CD4-positive, alpha-beta memory T cell (primary cell): Measurements from ENCODE around the gene KLF17. TPM values are rescaled to one million over a fixed set of nuclear protein-coding genes. Genes with fewer than 3 reads are reported as not detected.

Source experiments
- polyA plus RNA-seq, 2 donors: library from polyadenylated mRNA; unstranded; fragments of 300-500 nt; fragmentation: Illumina TruSeq; gene quantifications; one replicate each; pipeline ENCODE4 v1.2.3, GENCODE V29; 2021
- total RNA-seq, 2 experiments: library from RNA; stranded (reverse); gene quantifications; one replicate each; pipeline ENCODE4 v1.2.3, GENCODE V29; 2021

The KLF17 gene
- total and polyA plus RNA-seq, 4 experiments from 2014 or later, result not detected

Other genes starting within 250 kb of the KLF17 start
- under 1 TPM in 1 of 2 experiments, not detected in 1; 0.41 TPM for gene ARTN, start 185.0 kb upstream of the KLF17 start, total RNA-seq
- gene ARTN, start 185.0 kb upstream of the KLF17 start, polyA plus RNA-seq, result not detected
- 10 to 100 TPM; 18.5 to 20.0 TPM for gene IPO13, start 171.9 kb upstream of the KLF17 start, total RNA-seq
- gene IPO13, start 171.9 kb upstream of the KLF17 start, polyA plus RNA-seq, result 10 to 100 TPM in 1 of 2 donors, 1 to 10 TPM in 1; 7.5 to 16.8 TPM
- 10 to 100 TPM; 25.5 to 28.5 TPM for gene DPH2, start 148.8 kb upstream of the KLF17 start, total RNA-seq
- gene DPH2, start 148.8 kb upstream of the KLF17 start, polyA plus RNA-seq, result 10 to 100 TPM; 29.1 to 33.1 TPM
- 10 to 100 TPM; 59.8 to 73.9 TPM for gene ATP6V0B, start 143.9 kb upstream of the KLF17 start, total RNA-seq
- 100 to 1,000 TPM; 186 to 310 TPM for gene ATP6V0B, start 143.9 kb upstream of the KLF17 start, polyA plus RNA-seq
- gene B4GALT2, start 139.6 kb upstream of the KLF17 start, total RNA-seq, result 1 to 10 TPM in 1 of 2 experiments, under 1 TPM in 1; 0.58 to 2.1 TPM
- gene B4GALT2, start 139.6 kb upstream of the KLF17 start, polyA plus RNA-seq, result 1 to 10 TPM in 1 of 2 donors, under 1 TPM in 1; 0.26 to 1.5 TPM
- 1 to 10 TPM; 1.5 to 1.9 TPM for gene CCDC24, start 127.2 kb upstream of the KLF17 start, total RNA-seq
- 1 to 10 TPM; 1.1 to 1.4 TPM for gene CCDC24, start 127.2 kb upstream of the KLF17 start, polyA plus RNA-seq
- under 1 TPM; 0.75 to 0.84 TPM for gene SLC6A9, start 87.4 kb upstream of the KLF17 start, total RNA-seq
- not detected for gene SLC6A9, start 87.4 kb upstream of the KLF17 start, polyA plus RNA-seq
- gene KLF18, start 22.8 kb downstream of the KLF17 start, total RNA-seq, result not detected
- not detected for gene KLF18, start 22.8 kb downstream of the KLF17 start, polyA plus RNA-seq
- 10 to 100 TPM; 81.7 to 82.6 TPM for gene DMAP1, start 94.7 kb downstream of the KLF17 start, total RNA-seq
- gene DMAP1, start 94.7 kb downstream of the KLF17 start, polyA plus RNA-seq, result 10 to 100 TPM; 33.1 to 42.9 TPM
- 10 to 100 TPM; 26.4 to 29.6 TPM for gene ERI3, start 236.4 kb downstream of the KLF17 start, total RNA-seq
- 10 to 100 TPM; 33.7 to 59.4 TPM for gene ERI3, start 236.4 kb downstream of the KLF17 start, polyA plus RNA-seq